PC-9 (cell line): Measurements from ENCODE around the gene TMEM208. TPM values are rescaled to one million over a fixed set of nuclear protein-coding genes. Genes with fewer than 3 reads are reported as not detected.

Experiments
- BruUV-seq: library from RNA; stranded (reverse); fragments of 400-500 nt; replicated peaks from 2 replicates; lab custom pipeline; 2021; lab: Mats Ljungman, UMichigan
- CTCF ChIA-PET: fragments of 300-600 bp; sonication (Branson Sonifier 250); formaldehyde crosslinking; loops from one replicate; lab custom pipeline; 2022; ENCODE audit warnings: antibody characterized with exemption; lab: Charles Lee
- POLR2A ChIA-PET: fragments of 300-600 bp; sonication (Branson Sonifier 250); formaldehyde crosslinking; loops from one replicate; lab custom pipeline; 2022; ENCODE audit warnings: antibody characterized with exemption; ENCODE audit not compliant: unreplicated experiment; lab: Charles Lee
- DNase-seq, 2 experiments: peaks; one replicate each; pipeline versions ENCODE4 v3.0.0 to v3.0.0-alpha.2; 2015 to 2022; ENCODE audit warnings: mixed read lengths in 1 of 2
- H2AFZ ChIP-seq: fragments of 200-600 bp; sonication (generic); 2 replicates; pipeline ENCODE4 v1.8.1; 2017; ENCODE audit warnings: antibody characterized with exemption
- H3F3A ChIP-seq: fragments of 200-600 bp; sonication (generic); 2 replicates; pipeline ENCODE4 v1.8.1; 2017; ENCODE audit warnings: antibody characterized with exemption, mild to moderate bottlenecking, low read depth; ENCODE audit not compliant: insufficient read depth
- H3K27ac ChIP-seq: fragments of 200-600 bp; sonication (generic); 2 replicates; pipeline ENCODE4 v1.6.1; 2016; ENCODE audit warnings: mixed run types
- H3K27me3 ChIP-seq: fragments of 200-600 bp; sonication (generic); 2 replicates; pipeline ENCODE4 v1.6.1; 2016; ENCODE audit warnings: low read depth, mixed run types; ENCODE audit not compliant: insufficient read depth
- H3K36me3 ChIP-seq: fragments of 200-600 bp; sonication (generic); 2 replicates; pipeline ENCODE4 v1.6.1; 2016; ENCODE audit warnings: low read depth, mixed run types
- H3K4me1 ChIP-seq: fragments of 200-600 bp; sonication (generic); replicated peaks from 2 replicates; pipeline ENCODE4 v1.6.1; 2016; ENCODE audit warnings: mixed run types; ENCODE audit not compliant: insufficient read depth
- H3K4me2 ChIP-seq: fragments of 200-600 bp; sonication (generic); 2 replicates; pipeline ENCODE4 v1.6.1; 2017; ENCODE audit warnings: mixed run types
- H3K4me3 ChIP-seq: fragments of 200-600 bp; sonication (generic); 2 replicates; pipeline ENCODE4 v1.6.1; 2016; ENCODE audit warnings: mixed run types
- H3K79me2 ChIP-seq: fragments of 200-600 bp; sonication (generic); 2 replicates; pipeline ENCODE4 v1.6.1; 2017; ENCODE audit warnings: low read depth, mixed run types
- H3K9me2 ChIP-seq: fragments of 200-600 bp; sonication (generic); 2 replicates; pipeline ENCODE4 v1.8.1; 2017; ENCODE audit warnings: mild to moderate bottlenecking; ENCODE audit not compliant: insufficient read depth
- H3K9me3 ChIP-seq: fragments of 200-600 bp; sonication (generic); 2 replicates; pipeline ENCODE4 v1.8.1; 2016; ENCODE audit warnings: low read depth; ENCODE audit not compliant: insufficient read depth
- H4K20me1 ChIP-seq: fragments of 200-600 bp; sonication (generic); 2 replicates; pipeline ENCODE4 v1.8.1; 2017; ENCODE audit not compliant: insufficient read depth
- CTCF ChIP-seq: fragments of 200-600 bp; sonication (generic); conservative IDR thresholded peaks from 2 replicates; pipeline ENCODE4 v1.6.1; 2017; ENCODE audit warnings: mixed run types, antibody characterized with exemption, mild to moderate bottlenecking, moderate library complexity
- EZH2 ChIP-seq: fragments of 200-600 bp; sonication (generic); IDR thresholded peaks from 2 replicates; pipeline ENCODE4 v1.8.0; 2017; ENCODE audit warnings: antibody characterized with exemption, low read depth
- intact Hi-C: fragments of 100-400 bp; cut with micrococcal nuclease; formaldehyde crosslinking; loops from one replicate; pipeline ENCODE4 v1.10.0; 2022; ENCODE audit not compliant: unreplicated experiment
- total RNA-seq: library from RNA; stranded (reverse); gene quantifications from 2 replicates; pipeline ENCODE4 v1.2.3, GENCODE V29; 2021

Gene TMEM208
- total RNA-seq, 1 experiment from 2014 or later: 39.5 TPM

- H3K36me3 ChIP-seq: peaks cover 15% of the 10 kb centered on the region; the same call in 1 of the 2 replicates
- no peak for TF ChIP-seq CTCF
- TF ChIP-seq EZH2: no peak
- H3K79me2 ChIP-seq: peaks cover 17% of the 10 kb centered on the region
- H3K9me3 ChIP-seq: no peaks in the 10 kb centered on the region
- H3K27ac ChIP-seq: no peak overlapping the region
- DNase-seq: no peak
- peak overlapping the region; percentile 95 for H3K4me2 ChIP-seq
- peaks cover 46% of the 10 kb centered on the region for H3F3A ChIP-seq
- H3K4me3 ChIP-seq: peak overlapping the region; percentile 89
- peaks cover 11% of the 10 kb centered on the region; the same call in 1 of the 2 replicates for H4K20me1 ChIP-seq
- peaks cover 39% of the 10 kb centered on the region for H3K4me1 ChIP-seq
- H3K9me2 ChIP-seq: no peaks in the 10 kb centered on the region
- ChIA-PET CTCF (interaction anchor here (0.6 kb wide), 1 partner anchor 47 kb away, joined by 3 read pairs; no protein-coding TSS in a partner anchor), POLR2A (interaction anchor here (0.6 to 0.8 kb wide), 3 partner anchors 46 to 241 kb away, joined by 4 to 19 read pairs (median 11); partner anchors contain the start of gene TPPP3)
- H2AFZ ChIP-seq: no peak overlapping the region
- intact Hi-C loops: no loop called here
- BruUV-seq: no TSS peak
- H3K27me3 ChIP-seq: no peaks in the 10 kb centered on the region
Measured at GRCh38 chr16:67200491-67200890, 26.4 kb upstream of the TMEM208 start.

- H3K79me2 ChIP-seq: peaks cover 16% of the 10 kb centered on the region
- H3K9me2 ChIP-seq: no peaks in the 10 kb centered on the region
- no peak overlapping the region for H3K4me3 ChIP-seq
- H3K4me1 ChIP-seq: peaks cover 44% of the 10 kb centered on the region
- peaks cover 46% of the 10 kb centered on the region for H3F3A ChIP-seq
- H3K27ac ChIP-seq: no peak overlapping the region
- ChIA-PET POLR2A (interaction anchor here (0.6 to 0.7 kb wide), 2 partner anchors 64 to 191 kb away, joined by 4 to 5 read pairs; partner anchors contain the start of gene TPPP3), CTCF (interaction anchor here (0.7 kb wide), 3 partner anchors 9 to 45 kb away, joined by 3 to 8 read pairs (median 6); no protein-coding TSS in a partner anchor)
- no peaks in the 10 kb centered on the region for H3K9me3 ChIP-seq
- intact Hi-C loops: no loop called here
- no peak for TF ChIP-seq EZH2
- TF ChIP-seq CTCF: no peak
- no TSS peak for BruUV-seq
- peaks cover 11% of the 10 kb centered on the region; the same call in 1 of the 2 replicates for H4K20me1 ChIP-seq
- DNase-seq: no peak
- no peak overlapping the region for H2AFZ ChIP-seq
- no peaks in the 10 kb centered on the region for H3K27me3 ChIP-seq
- H3K36me3 ChIP-seq: 0 out of 2 replicates have a peak, but pooled peaks cover 4% of the 10 kb centered on the region
- no peak overlapping the region for H3K4me2 ChIP-seq
Measured at GRCh38 chr16:67201411-67202345, 25.3 kb upstream of the TMEM208 start.

- Histone ChIP-seq H3K27ac (no peak overlapping the region), H3K79me2 (peaks cover 16% of the 10 kb centered on the region), H3K9me2 (no peaks in the 10 kb centered on the region), H3F3A (peaks cover 46% of the 10 kb centered on the region), H3K27me3 (no peaks in the 10 kb centered on the region), H4K20me1 (peaks cover 11% of the 10 kb centered on the region; the same call in 1 of the 2 replicates), H3K4me2 (no peak overlapping the region), H3K9me3 (no peaks in the 10 kb centered on the region), H2AFZ (no peak overlapping the region), H3K4me1 (peaks cover 44% of the 10 kb centered on the region), H3K36me3 (0 out of 2 replicates have a peak, but pooled peaks cover 3% of the 10 kb centered on the region), H3K4me3 (no peak overlapping the region)
- BruUV-seq: no TSS peak
- DNase-seq: no peak
- intact Hi-C loops: no loop called here
- CTCF ChIA-PET: interaction anchor here (0.7 kb wide), 1 partner anchor 44 kb away, joined by 6 read pairs; no protein-coding TSS in a partner anchor
- POLR2A ChIA-PET: interaction anchor here (0.5 to 0.6 kb wide), 2 partner anchors 39 to 63 kb away, joined by 4 to 5 read pairs; no protein-coding TSS in a partner anchor
- TF ChIP-seq CTCF (no peak), EZH2 (no peak)
Measured at GRCh38 chr16:67202426-67202825, 24.5 kb upstream of the TMEM208 start.
